Osteoblast (primary cell): ENCODE measurements around the gene SIAH2. TPM values are rescaled to one million over a fixed set of nuclear protein-coding genes. Genes with fewer than 3 reads are reported as not detected.

Source experiments
- DNase-seq: peaks from one replicate; pipeline ENCODE4 v3.0.0; 2011; ENCODE audit warnings: low spot score, mixed read lengths; ENCODE audit not compliant: insufficient read length; ENCODE audit errors: missing footprints
- H2AFZ ChIP-seq: 2 replicates; pipeline ENCODE4 v1.6.0; 2011; ENCODE audit warnings: mild to moderate bottlenecking, low read length
- H3K27ac ChIP-seq: 2 replicates; pipeline ENCODE4 v1.5.1; 2011; ENCODE audit warnings: mild to moderate bottlenecking, low read depth, low read length, moderate library complexity
- H3K27me3 ChIP-seq: 2 replicates; pipeline ENCODE4 v1.6.0; 2012; ENCODE audit warnings: mild to moderate bottlenecking, control low read depth, inconsistent platforms, low read length, moderate library complexity; ENCODE audit not compliant: insufficient read depth
- H3K36me3 ChIP-seq: 2 replicates; pipeline ENCODE4 v1.5.1; 2011; ENCODE audit warnings: mild to moderate bottlenecking, low read length, control low read depth, moderate library complexity; ENCODE audit not compliant: insufficient read depth
- H3K4me1 ChIP-seq: 2 replicates; pipeline ENCODE4 v1.5.1; 2011; ENCODE audit warnings: mild to moderate bottlenecking, low read length, control low read depth, moderate library complexity; ENCODE audit not compliant: insufficient read depth
- H3K4me2 ChIP-seq: 2 replicates; pipeline ENCODE4 v1.6.0; 2011; ENCODE audit warnings: mild to moderate bottlenecking, low read length; ENCODE audit not compliant: insufficient read depth
- H3K4me3 ChIP-seq: fragments of 200-600 bp; sonication (generic); 3 replicates; pipeline ENCODE4 v1.5.1; 2012; ENCODE audit warnings: mild to moderate bottlenecking, low read length, inconsistent platforms; ENCODE audit not compliant: insufficient read depth
- H3K79me2 ChIP-seq: 2 replicates; pipeline ENCODE4 v1.6.0; 2012; ENCODE audit warnings: mild to moderate bottlenecking, low read length, control low read depth, inconsistent platforms; ENCODE audit not compliant: insufficient read depth
- H3K9me3 ChIP-seq: 2 replicates; pipeline ENCODE4 v1.5.1; 2011; ENCODE audit warnings: low read depth, low read length, control low read depth
- H4K20me1 ChIP-seq: 2 replicates; pipeline ENCODE4 v1.6.0; 2012; ENCODE audit warnings: mild to moderate bottlenecking, low read length, control low read depth; ENCODE audit not compliant: insufficient read depth
- CTCF ChIP-seq: IDR thresholded peaks from 2 replicates; pipeline ENCODE4 v1.5.1; 2011; ENCODE audit warnings: mild to moderate bottlenecking, low read depth, low read length, moderate library complexity; ENCODE audit errors: extremely low read depth
- total RNA-seq: library from RNA; depleted of rRNA; stranded (reverse); fragments of >200 nt; gene quantifications from 2 replicates; pipeline ENCODE4 v1.2.3, GENCODE V29; 2012

The SIAH2 gene
- total RNA-seq, 1 donor: 36.2 TPM

GRCh38 chr3:150759319-150759718, 3.6 kb downstream of the SIAH2 start:
- no peak for DNase-seq
- no peaks in the 10 kb centered on the region for H3K27me3 ChIP-seq
- H3K4me1 ChIP-seq: peaks cover 17% of the 10 kb centered on the region
- TF ChIP-seq CTCF: no peak
- H3K79me2 ChIP-seq: peaks cover 80% of the 10 kb centered on the region
- no peak overlapping the region for H2AFZ ChIP-seq
- H3K27ac ChIP-seq: no peak overlapping the region
- H3K36me3 ChIP-seq: peaks cover 7% of the 10 kb centered on the region
- peak overlapping the region; percentile 92 for H3K4me2 ChIP-seq
- peaks cover 28% of the 10 kb centered on the region for H4K20me1 ChIP-seq
- H3K9me3 ChIP-seq: no peaks in the 10 kb centered on the region
- no peak overlapping the region for H3K4me3 ChIP-seq

- no peak overlapping the region for H2AFZ ChIP-seq
- no peak for DNase-seq
- H3K4me3 ChIP-seq: no peak overlapping the region
- no peak for TF ChIP-seq CTCF
- peaks cover 35% of the 10 kb centered on the region for H4K20me1 ChIP-seq
- H3K79me2 ChIP-seq: peaks cover 96% of the 10 kb centered on the region
- peaks cover 7% of the 10 kb centered on the region for H3K36me3 ChIP-seq
- no peak overlapping the region for H3K27ac ChIP-seq
- H3K4me1 ChIP-seq: peaks cover 17% of the 10 kb centered on the region
- no peaks in the 10 kb centered on the region for H3K9me3 ChIP-seq
- no peaks in the 10 kb centered on the region for H3K27me3 ChIP-seq
- no peak overlapping the region for H3K4me2 ChIP-seq
Observed at GRCh38 chr3:150757768-150758167, 5.2 kb downstream of the SIAH2 start.

GRCh38 chr3:150757364-150757763, 5.6 kb downstream of the SIAH2 start:
- no peak overlapping the region for H3K4me3 ChIP-seq
- no peak for TF ChIP-seq CTCF
- no peak overlapping the region for H3K27ac ChIP-seq
- no peak for DNase-seq
- peaks cover 96% of the 10 kb centered on the region for H3K79me2 ChIP-seq
- H4K20me1 ChIP-seq: peaks cover 37% of the 10 kb centered on the region
- H3K9me3 ChIP-seq: no peaks in the 10 kb centered on the region
- no peak overlapping the region for H2AFZ ChIP-seq
- peaks cover 7% of the 10 kb centered on the region for H3K36me3 ChIP-seq
- H3K4me1 ChIP-seq: peaks cover 17% of the 10 kb centered on the region
- no peak overlapping the region for H3K4me2 ChIP-seq
- no peaks in the 10 kb centered on the region for H3K27me3 ChIP-seq

- peaks cover 40% of the 10 kb centered on the region for H4K20me1 ChIP-seq
Observed at GRCh38 chr3:150756491-150757059, 6.4 kb downstream of the SIAH2 start.

More at GRCh38 chr3:150756491-150757059, 6.4 kb downstream of the SIAH2 start:
- no peak overlapping the region for H3K4me3 ChIP-seq
- peaks cover 7% of the 10 kb centered on the region for H3K36me3 ChIP-seq
- H3K27ac ChIP-seq: no peak overlapping the region
- H3K9me3 ChIP-seq: no peaks in the 10 kb centered on the region
- H3K4me2 ChIP-seq: no peak overlapping the region
- no peak for DNase-seq
- peaks cover 96% of the 10 kb centered on the region for H3K79me2 ChIP-seq
- H3K27me3 ChIP-seq: no peaks in the 10 kb centered on the region
- H2AFZ ChIP-seq: no peak overlapping the region
- peaks cover 17% of the 10 kb centered on the region for H3K4me1 ChIP-seq
- TF ChIP-seq CTCF: no peak
